ENCODE results near the gene TRDN. TPM values are rescaled to one million over a fixed set of nuclear protein-coding genes. Genes with fewer than 3 reads are reported as not detected.

Gene TRDN
- total and polyA plus RNA-seq, 9 donors = under 0.01 to 7.8 (median 1.3) TPM; not detected in 1

DNA sequence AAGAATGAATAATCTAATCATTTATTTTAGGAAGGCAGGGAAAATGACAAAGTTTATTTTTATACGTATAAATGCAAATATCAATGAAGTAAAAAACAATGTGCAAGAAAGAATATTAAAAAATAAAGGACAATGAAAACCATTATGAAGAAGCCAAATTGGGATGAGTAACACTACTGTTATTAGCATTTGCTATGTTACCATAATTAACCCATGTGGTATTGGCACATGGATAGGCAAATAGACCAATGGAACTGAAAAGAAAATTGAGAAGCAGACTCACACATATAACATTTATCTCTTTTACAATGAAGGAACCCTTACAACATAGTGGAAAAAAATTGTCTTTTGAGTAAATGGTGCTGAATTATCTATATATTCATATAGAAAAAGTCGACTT, 426.1 kb downstream of the TRDN start:
- intact Hi-C loops (cut with DNase I) = no loop called here
- TF ChIP-seq EP300 (IDR thresholded peaks at IDR 0.05) (no peak), POLR2A (IDR thresholded peaks at IDR 0.05) (no peak)
- TF ChIP-seq, protein P1, sequence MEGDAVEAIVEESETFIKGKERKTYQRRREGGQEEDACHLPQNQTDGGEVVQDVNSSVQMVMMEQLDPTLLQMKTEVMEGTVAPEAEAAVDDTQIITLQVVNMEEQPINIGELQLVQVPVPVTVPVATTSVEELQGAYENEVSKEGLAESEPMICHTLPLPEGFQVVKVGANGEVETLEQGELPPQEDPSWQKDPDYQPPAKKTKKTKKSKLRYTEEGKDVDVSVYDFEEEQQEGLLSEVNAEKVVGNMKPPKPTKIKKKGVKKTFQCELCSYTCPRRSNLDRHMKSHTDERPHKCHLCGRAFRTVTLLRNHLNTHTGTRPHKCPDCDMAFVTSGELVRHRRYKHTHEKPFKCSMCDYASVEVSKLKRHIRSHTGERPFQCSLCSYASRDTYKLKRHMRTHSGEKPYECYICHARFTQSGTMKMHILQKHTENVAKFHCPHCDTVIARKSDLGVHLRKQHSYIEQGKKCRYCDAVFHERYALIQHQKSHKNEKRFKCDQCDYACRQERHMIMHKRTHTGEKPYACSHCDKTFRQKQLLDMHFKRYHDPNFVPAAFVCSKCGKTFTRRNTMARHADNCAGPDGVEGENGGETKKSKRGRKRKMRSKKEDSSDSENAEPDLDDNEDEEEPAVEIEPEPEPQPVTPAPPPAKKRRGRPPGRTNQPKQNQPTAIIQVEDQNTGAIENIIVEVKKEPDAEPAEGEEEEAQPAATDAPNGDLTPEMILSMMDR (IDR thresholded peaks at IDR 0.05) = no peak
- H3K36me3 ChIP-seq = no peaks in the 10 kb centered on the region
- no peaks in the 10 kb centered on the region for H3K27me3 ChIP-seq
- no peak for DNase-seq
- H3K9me3 ChIP-seq = no peaks in the 10 kb centered on the region
- no peak overlapping the region for H3K27ac ChIP-seq
- no peak overlapping the region for H3K4me3 ChIP-seq
- 82 to 87% (median 83%) methylated on average over 2 of the region's 2 CpGs for WGBS, 3 donors
- no peaks in the 10 kb centered on the region for H3K4me1 ChIP-seq (ENCODE audit: insufficient read depth)

DNA sequence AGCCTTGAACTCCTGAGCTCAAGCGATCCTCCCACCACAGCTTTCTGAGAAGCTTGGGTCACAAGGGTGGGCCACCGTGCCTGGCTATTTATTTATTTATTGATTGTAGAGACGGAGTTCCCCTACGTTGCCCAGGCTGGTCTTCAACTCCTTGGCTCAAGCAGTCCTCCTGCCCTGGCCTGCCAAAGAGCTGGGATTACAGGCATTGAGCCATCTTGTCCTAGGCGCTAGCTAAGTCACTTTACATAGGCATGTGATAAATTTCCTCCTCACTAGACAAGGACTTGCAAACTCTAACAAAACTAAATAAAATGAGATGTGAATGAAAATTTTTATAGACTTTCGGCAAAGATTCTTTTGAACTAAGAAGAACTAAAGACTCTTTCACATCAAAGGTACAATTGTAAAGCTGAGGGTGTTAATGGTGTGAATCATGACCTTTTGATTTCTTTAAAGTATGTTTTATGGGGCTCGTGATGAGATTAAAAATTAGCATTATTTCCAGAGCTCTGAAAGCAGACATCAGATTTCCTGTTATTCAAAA, 428.7 kb downstream of the TRDN start:
- Histone ChIP-seq H3K27me3 (no peaks in the 10 kb centered on the region), H3K4me1 (ENCODE audit: insufficient read depth) (no peaks in the 10 kb centered on the region)
- 37 to 59% (median 49%) methylated on average over 7 of the region's 7 CpGs for WGBS, 3 donors

DNA sequence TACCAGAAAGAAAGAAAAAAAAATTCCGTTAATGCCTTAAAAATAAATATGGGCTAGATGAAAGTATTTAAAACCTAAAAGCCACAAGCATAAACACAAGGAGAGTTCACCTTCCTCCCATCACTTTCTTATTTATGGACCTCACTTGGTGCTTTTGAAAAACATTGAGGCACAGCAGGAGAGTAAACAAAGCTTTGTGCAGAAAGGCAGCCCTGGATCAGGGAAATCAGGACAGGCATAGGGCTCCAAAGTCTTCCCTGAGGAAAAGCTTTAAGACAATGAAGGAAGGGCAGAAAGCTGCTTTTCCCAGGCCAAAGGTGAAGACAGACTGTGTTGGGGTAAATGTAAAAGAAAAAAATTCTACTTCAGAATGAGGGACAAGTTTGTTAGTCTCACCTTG, 432.8 kb downstream of the TRDN start:
- H3K36me3 ChIP-seq = no peaks in the 10 kb centered on the region
- H3K4me1 ChIP-seq (ENCODE audit: insufficient read depth) = no peaks in the 10 kb centered on the region
- H3K27me3 ChIP-seq = no peaks in the 10 kb centered on the region
- no peaks in the 10 kb centered on the region for H3K9me3 ChIP-seq
- H3K27ac ChIP-seq = no peak overlapping the region
- intact Hi-C loops (cut with DNase I) = no loop called here
- DNase-seq = no peak
- no peak overlapping the region for H3K4me3 ChIP-seq
- TF ChIP-seq EP300 (IDR thresholded peaks at IDR 0.05) = no peak
- TF ChIP-seq, protein P1 (IDR thresholded peaks at IDR 0.05) = no peak
- no peak for TF ChIP-seq POLR2A (IDR thresholded peaks at IDR 0.05)
- 42 to 50% (median 50%) methylated on average over 1 of the region's 1 CpG for WGBS, 3 donors

More for the DNA sequence above, 428.7 kb downstream of the TRDN start:
- H3K4me3 ChIP-seq = no peak overlapping the region
- H3K27ac ChIP-seq = no peak overlapping the region
- no peaks in the 10 kb centered on the region for H3K36me3 ChIP-seq
- no peak for DNase-seq
- no peak for TF ChIP-seq EP300 (IDR thresholded peaks at IDR 0.05)
- no peak for TF ChIP-seq POLR2A (IDR thresholded peaks at IDR 0.05)
- TF ChIP-seq, protein P1 (IDR thresholded peaks at IDR 0.05) = no peak
- H3K9me3 ChIP-seq = no peaks in the 10 kb centered on the region
- intact Hi-C loops (cut with DNase I) = no loop called here

DNA sequence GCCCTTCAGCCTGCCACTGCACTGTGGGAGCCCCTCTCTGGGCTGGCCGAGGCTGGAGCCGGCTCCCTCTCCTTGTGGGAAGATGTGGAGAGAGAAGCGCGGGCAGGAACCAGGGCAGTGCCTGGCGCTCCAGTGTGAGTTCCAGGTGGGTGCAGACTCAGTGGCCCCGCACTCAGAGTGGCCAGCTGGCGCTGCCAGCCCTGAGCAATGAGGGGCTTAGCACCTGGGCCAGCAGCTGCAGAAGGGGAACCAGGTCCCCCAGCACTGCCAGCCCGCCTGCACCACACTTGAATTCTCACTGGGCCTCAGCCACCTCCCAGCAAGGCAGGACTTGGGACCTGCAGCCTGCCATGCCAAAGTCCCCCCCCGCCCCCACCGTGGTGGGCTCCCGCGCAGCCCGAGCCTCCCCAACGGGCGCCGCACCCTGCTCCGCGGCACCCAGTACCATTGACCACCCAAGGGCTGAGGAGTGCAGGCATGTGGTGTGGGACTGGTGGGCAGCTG, 434.8 kb downstream of the TRDN start:
- DNase-seq = peak in 1 of 5 donors; percentile 12
- Histone ChIP-seq H3K9me3 (no peaks in the 10 kb centered on the region), H3K4me3 (no peak overlapping the region), H3K27me3 (no peaks in the 10 kb centered on the region), H3K27ac (no peak overlapping the region), H3K4me1 (ENCODE audit: insufficient read depth) (no peaks in the 10 kb centered on the region), H3K36me3 (no peaks in the 10 kb centered on the region)
- 88 to 91% (median 90%) methylated on average over 5 to 18 of the region's 18 CpGs for WGBS, 3 donors
- TF ChIP-seq, protein P1 (IDR thresholded peaks at IDR 0.05) = no peak
- TF ChIP-seq POLR2A (IDR thresholded peaks at IDR 0.05) = no peak
- no peak for TF ChIP-seq EP300 (IDR thresholded peaks at IDR 0.05)
- intact Hi-C loops (cut with DNase I) = no loop called here

Data from ovary (tissue), 9 donors.